GM12891 (cell line): ENCODE results near the gene LILRB3.

Experiments used
- PAX5 ChIP-seq: IDR thresholded peaks from 2 replicates; pipeline ENCODE4 v1.6.1; 2011; ENCODE audit warnings: low read length, moderate library complexity, mild to moderate bottlenecking; ENCODE audit not compliant: insufficient read depth, severe bottlenecking
- POLR2A ChIP-seq: IDR thresholded peaks from 2 replicates; pipeline ENCODE4 v1.6.1; 2011; ENCODE audit warnings: low read depth, low read length, control low read depth
- POLR2AphosphoS5 ChIP-seq: IDR thresholded peaks from 2 replicates; pipeline ENCODE4 v1.6.1; 2011; ENCODE audit warnings: low read depth, low read length, control low read depth
- TAF1 ChIP-seq: IDR thresholded peaks from 2 replicates; pipeline ENCODE4 v1.6.1; 2011; ENCODE audit warnings: low read depth, low read length, control low read depth

DNA sequence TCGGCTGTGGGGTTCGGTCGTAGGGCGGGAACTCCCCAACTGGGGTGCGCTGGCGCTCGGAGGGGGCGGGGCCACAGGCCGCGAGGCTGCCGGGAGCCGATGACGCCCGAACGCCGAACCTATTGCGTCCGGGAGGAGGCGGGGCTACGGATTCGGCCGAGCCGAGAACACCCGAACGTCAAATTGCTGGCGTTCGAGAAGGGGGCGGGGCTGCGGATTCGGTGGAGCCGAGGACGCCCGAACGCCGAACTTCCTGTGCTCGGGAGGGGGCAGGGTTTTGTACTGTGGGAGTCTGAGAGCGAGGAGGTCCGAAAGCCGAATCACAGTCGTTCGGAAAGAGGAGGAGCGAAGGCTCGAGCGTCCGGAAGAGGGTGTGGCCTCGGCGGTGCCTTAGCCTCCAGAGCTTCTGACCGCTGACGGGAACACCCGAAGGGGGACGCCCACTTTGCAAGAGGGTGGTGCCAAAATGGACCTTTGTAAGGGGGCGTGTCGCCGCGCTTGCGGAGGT, 32.2 kb downstream of the LILRB3 start:
- TF ChIP-seq POLR2A, result no peak; the same call in 1 of the 2 replicates
- TF ChIP-seq TAF1, result no peak
- TF ChIP-seq POLR2AphosphoS5, result no peak
- TF ChIP-seq PAX5, result no peak
